Stimulated activated CD4-positive, alpha-beta T cell treated with anti-CD3 and anti-CD28 coated beads, TNF-alpha, amount 100 ng/mL, for 4 hours (primary cell): Measurements from ENCODE around the gene TRAF3.

Experiments
- DNase-seq, 3 experiments: peaks; one replicate each; pipeline ENCODE4 v3.0.0-alpha.2; 2020; ENCODE audit warnings: low read depth in 3 of 3

TRAF3 gene

GRCh38 chr14:102776761-102777710 is at the start of gene TRAF3:
TSS of gene TRAF3 (plus strand) at chr14:102777449. CDS start at chr14:102870202, 92,753 bp downstream.
- peak; percentile 62 to 82 (median 81) for DNase-seq

GRCh38 chr14:102728501-102728900 is 48.7 kb upstream of the TRAF3 start:
- no peak for DNase-seq

- no peak for DNase-seq
Measured at GRCh38 chr14:102729268-102729667, 48.0 kb upstream of the TRAF3 start.

GRCh38 chr14:102729825-102730224 is 47.4 kb upstream of the TRAF3 start:
- no peak for DNase-seq

- no peak for DNase-seq
Measured at GRCh38 chr14:102731101-102731870, 46.0 kb upstream of the TRAF3 start.

- no peak for DNase-seq
Measured at GRCh38 chr14:102731871-102732800, 45.1 kb upstream of the TRAF3 start.

- no peak for DNase-seq
Measured at GRCh38 chr14:102732924-102733323, 44.3 kb upstream of the TRAF3 start.

GRCh38 chr14:102733326-102733725 is 43.9 kb upstream of the TRAF3 start:
- no peak for DNase-seq

GRCh38 chr14:102734436-102734835 is 42.8 kb upstream of the TRAF3 start:
- no peak for DNase-seq

- DNase-seq, result no peak
Measured at GRCh38 chr14:102736956-102737355, 40.3 kb upstream of the TRAF3 start.

GRCh38 chr14:102737402-102738372 is 39.6 kb upstream of the TRAF3 start:
- no peak for DNase-seq

- no peak for DNase-seq
Measured at GRCh38 chr14:102738373-102739189, 38.7 kb upstream of the TRAF3 start.

- DNase-seq, result no peak
Measured at GRCh38 chr14:102739190-102739469, 38.1 kb upstream of the TRAF3 start.

GRCh38 chr14:102746634-102747438 is 30.4 kb upstream of the TRAF3 start:
- DNase-seq, result no peak

GRCh38 chr14:102748806-102749205 is 28.4 kb upstream of the TRAF3 start:
- no peak for DNase-seq

GRCh38 chr14:102749393-102750305 is 27.6 kb upstream of the TRAF3 start:
- no peak for DNase-seq

- no peak for DNase-seq
Measured at GRCh38 chr14:102750376-102750775, 26.9 kb upstream of the TRAF3 start.

GRCh38 chr14:102751088-102751487 is 26.2 kb upstream of the TRAF3 start:
- DNase-seq, result no peak
